Fibroblast of skin of back (primary cell): ENCODE measurements around the gene PCLAF. TPM values are rescaled to one million over a fixed set of nuclear protein-coding genes. Genes with fewer than 3 reads are reported as not detected.
A peak's percentile ranks its signal among the peaks of the same experiment; 100 is the strongest.
"Not testable (repeated sequence)": the region's sequence is repeated elsewhere in the genome, so short reads cannot be mapped to it uniquely, and the experiment has no call there.

Source experiments
- DNase-seq: peaks from one replicate; pipeline ENCODE4 v3.0.0-alpha.2; 2013
- polyA plus RNA-seq, 2 experiments: library from polyadenylated mRNA; unstranded; fragments of 120-200 nt; gene quantifications; one replicate each; pipeline ENCODE4 v1.2.1, GENCODE V29; 2013; ENCODE audit not compliant: insufficient read length in 2 of 2

The PCLAF gene, protein sequence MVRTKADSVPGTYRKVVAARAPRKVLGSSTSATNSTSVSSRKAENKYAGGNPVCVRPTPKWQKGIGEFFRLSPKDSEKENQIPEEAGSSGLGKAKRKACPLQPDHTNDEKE
- polyA plus RNA-seq (2013, experiment 1 of 2; ENCODE audit: insufficient read length): 74.1 TPM
- 12.7 TPM for polyA plus RNA-seq (2013, experiment 2 of 2; ENCODE audit: insufficient read length)

DNA sequence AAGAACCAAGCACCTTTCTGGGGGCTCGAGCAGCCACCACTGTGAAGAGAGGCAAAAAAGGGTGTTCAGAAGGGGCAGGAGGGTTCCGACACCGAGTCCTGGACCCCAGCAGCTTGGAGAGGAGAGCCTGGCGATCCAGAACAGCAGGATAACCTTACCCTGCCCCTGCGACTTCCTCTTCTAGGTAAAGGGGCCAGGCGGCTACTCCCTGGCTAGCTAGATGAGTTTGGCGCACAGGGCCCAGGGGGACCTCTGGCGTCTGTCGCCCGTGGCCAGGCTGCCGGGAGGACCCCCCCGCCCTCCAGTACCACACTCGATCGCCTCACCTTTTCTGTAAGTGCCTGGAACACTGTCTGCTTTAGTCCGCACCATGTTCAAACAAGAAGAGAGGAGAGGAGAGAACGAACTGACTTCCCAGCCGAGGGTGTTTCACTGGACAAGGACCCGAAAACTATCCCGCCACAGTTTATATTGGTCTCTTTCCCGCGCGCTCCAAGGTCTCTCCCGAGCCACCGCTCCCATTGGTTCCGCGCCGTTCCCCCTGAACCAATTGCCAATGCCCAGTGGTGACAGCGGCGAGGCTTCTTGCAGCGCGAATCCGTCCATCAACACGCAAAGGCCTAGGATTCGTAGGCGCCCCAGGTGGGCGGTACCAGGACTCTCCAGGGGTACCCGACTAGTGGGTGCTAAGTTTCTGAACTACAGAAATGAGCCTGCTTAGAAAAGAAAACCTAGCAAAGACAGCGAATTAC is at the start of gene PCLAF:
Gene PCLAF (minus strand): TSS at position 442 of the 752 bp plus-strand sequence. CDS start 70 bp downstream, at position 372.
- peak; percentile 97 for DNase-seq

DNA sequence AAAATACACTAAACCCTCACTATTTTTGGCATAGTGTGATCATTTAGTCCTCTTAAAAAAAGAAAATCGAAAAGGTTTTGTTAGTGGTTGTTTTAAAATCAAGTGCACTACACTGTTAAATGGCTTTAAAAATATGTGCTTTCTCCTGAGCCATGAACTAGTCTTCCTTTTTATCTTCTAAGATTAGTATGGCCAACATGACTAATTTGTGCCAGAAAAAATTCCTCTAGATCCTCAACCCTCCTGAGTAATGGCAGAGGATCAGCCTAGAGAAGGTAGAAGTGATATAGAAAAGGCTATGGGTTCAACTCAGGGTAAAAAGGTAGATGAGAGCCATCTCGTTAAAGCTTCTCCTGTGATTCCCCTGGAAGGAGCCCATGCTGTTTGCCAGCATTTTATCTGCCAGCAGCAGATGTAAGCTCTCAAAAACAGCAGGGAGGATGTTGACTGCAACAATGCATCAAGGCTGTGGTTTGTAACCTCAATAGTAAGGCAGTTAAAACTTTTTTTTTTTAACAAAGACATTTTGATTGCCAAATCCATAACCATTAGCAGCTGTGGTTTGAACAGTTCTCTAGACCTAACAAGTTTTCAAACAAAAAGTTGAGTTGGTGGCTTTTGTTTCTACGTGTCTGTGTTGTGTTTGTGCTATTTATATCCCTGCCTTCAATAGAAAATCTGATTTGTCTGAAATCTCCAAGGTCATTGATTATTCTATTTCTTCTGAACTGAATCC is 48.9 kb upstream of the PCLAF start:
- DNase-seq: peak; percentile 44

DNA sequence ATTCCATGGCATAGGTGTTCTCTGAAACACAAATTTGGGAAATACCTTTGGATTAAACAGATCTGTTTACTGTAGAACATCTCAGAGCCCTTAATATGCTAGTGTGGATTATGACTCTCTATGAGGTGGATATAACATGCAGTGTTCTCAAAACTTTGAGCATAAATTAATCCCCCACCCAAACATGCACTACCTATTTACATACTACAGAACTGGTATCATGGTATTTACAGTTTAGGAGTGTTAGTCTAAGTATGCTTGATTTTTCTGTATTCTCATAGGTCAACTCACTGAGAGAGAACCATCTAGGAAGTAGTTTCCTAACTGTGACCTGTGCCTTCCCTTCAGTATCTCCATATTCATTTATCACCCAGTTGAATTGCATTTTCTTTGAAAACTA is 48.2 kb upstream of the PCLAF start:
- DNase-seq: no peak

DNA sequence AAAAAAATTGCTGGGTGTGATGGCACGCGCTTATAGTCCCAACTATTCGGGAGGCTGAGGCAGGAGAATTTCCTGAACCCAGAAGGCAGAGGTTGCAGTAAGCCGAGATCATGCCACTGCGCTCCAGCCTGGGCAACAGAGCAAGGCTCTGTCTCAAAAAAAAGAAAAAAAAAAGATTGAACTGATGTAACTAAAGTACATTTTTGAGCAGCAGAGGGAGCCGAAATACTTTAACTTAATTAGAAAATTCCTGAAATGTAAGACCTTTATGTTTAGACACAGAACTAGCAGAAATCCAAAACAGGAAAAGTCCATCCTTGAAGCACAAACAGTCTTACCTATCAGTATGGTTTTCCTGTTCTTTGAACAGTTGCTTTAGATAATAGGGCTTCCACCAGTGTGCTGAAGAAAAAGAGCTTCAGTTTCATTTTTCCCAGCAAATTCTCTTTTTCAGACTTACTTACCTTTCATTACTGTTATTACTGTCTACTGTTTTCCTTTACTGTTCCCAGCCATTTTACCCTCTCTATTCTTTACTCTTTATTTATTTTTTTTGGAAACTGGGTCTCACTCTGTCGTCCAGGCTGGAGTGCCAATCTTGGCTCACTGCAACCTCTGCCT is 45.7 kb upstream of the PCLAF start:
- peak; percentile 35 for DNase-seq

DNA sequence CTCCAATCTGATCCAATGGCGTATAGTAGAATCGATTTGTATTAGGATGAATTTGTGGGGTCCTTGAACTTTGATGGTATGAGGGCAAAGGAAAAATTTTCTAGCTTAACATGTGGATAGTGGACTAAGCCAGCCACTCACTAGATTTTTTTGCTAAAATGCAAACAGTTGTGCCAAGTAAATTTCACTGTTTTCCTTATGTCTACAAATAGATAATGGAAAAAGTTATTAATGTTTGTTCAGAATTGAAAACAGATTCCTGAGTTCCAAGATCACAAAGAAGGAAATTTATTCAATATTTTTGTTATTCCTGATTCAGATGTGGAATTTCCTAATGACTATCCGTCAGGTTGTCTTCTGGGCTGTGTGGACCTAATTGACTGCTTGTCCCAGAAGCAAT is 44.0 kb upstream of the PCLAF start:
- DNase-seq: no peak

DNA sequence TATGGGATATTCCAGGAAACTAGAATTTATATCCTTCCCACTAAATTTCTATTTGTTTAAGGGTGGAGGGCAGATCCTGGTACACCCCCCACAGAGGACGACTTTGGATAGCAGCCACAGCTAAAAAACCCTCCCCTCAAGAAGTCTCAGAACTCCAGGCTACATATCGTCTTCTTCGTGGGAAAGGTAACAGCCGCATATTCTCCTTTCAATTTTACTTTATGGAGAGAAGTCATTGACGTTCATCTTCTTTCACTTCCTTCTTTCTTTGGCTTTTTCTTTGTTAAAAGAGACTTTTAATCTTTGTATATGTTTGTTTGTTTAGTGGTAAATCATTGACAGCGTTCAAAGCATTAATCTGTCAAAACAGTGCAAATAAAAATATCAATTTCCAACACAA is 42.7 kb upstream of the PCLAF start:
- DNase-seq: no peak

DNA sequence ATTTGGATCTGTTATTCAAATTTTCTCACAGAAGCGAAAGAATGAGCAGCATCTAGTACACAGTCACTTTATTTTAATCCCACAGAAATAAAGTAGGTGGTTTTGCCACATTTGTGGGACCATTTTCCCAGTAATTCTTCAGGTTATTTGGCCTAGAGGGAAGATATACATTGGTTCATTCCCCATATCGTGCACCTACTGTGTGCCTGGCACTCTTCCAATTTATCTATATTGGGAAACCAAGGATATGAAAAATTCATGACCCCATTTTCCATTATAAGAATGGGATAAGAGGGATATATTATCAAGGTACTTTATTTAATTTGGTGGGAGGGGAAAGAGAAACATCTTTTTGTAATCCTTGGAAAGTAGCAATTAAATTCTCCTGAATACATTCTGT is 41.5 kb upstream of the PCLAF start:
- no peak for DNase-seq

DNA sequence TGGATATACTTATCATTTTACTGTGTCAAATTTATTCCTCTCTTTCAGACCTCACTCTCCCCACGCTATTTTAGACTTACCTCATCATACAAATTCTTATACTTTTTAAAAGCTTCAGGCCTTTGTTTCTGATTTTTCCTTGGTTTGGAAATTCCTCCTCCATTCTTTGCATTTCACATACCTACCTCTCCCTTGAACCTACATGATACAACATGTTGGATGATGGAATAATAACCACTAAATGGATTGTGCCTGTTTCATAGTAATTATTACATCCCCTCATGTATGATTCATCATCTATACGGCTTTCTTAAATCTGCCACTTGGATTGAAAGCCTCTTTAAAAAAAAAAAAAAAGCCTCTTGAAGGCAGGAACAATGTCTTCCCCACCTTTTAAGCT is 31.0 kb upstream of the PCLAF start:
- DNase-seq: no peak

DNA sequence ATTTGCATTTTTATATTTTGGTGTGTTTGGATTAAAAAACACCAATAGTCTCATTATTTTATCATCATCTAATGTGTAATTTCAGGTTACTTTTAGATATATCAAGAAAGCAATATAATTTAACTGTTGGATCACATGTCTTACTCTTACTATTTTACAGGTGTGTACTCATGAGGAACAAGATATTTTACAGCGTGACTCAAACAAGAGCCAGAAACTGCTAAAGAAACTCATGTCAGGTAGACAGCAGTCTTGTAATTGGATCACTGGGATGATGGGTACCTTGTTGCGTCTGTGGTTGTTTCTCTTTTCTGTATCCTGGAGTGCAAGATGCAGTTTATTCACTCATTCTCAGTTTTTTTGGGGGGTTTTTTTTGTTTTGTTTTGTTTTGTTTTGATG is 19.3 kb upstream of the PCLAF start:
- DNase-seq: no peak

DNA sequence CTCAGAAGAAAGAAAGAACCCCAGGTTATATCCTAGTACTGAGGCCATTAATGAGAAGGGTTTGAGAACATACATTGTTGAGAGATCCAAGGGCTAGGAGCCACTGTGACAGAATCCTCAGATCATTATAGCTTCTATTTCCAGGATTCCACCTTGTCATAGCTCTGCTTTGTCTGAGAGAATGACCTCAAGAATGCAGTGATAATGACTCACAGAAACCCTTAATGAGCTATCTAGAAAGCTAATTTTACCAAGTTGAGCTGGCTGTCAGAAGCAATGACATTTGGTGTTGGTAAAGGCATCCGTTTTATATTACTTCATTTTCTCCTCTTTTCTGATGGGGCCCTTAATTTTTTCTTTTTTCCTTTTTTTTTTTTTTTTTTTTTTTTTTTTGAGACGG is 17.3 kb upstream of the PCLAF start:
- DNase-seq: peak; percentile 7

DNA sequence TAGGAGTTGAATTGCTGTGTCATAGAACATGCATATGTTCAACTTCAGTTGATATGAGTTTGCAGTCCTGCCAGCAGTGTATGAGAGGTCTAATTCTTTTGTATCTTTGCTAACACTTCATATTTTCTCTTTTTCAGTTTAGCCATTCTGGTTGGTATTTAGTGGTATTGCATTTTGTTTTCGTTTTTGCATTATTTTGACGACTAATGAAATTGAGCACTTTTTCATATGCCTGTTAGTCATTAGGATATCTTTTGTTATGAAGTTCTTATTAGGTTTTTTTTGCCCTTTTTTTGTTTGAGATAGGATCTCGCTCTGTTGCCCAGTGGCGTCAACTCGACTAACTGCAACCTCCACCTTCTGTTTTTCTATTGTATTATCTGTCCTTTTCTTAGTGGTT is 15.5 kb upstream of the PCLAF start:
- DNase-seq: no peak

DNA sequence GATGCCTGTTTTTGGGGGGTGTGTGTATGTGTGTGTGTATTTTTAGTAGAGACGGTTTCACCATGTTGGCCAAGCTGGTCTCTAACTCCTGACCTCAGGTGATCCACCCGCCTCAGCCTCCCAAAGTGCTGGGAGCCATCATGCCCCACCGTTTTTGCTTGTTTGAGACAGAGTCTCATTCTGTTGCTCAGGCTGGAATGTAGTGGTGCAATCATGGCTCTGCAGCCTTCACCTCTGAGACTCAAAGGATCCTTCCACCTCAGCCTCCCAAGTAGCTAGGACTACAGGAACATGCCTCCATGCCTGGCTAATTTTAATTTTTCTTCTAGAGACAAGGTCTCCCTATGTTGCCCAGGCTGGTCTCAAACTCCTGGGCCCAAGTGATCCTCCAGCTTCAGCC is 11.2 kb upstream of the PCLAF start:
- not testable (repeated sequence) for DNase-seq

DNA sequence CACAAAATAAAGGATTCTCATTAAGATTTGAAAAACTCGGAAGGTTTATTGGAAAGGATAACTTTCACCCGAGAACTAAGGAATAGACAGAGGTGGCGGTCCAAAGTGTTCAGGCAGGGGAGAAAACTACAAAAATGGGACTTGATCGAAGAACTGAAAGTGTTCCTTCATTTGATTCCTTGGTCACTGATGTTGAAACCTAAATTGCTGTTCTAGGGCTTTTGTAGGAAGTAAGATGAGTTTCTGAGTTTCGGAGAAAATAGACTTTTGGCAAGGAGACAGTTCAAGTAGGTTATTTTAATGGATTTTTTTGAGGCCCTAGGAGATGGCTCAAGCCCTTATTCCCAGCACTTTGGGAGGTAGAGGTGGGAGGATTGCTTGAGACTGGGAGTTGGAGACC is 7.8 kb upstream of the PCLAF start:
- no peak for DNase-seq

DNA sequence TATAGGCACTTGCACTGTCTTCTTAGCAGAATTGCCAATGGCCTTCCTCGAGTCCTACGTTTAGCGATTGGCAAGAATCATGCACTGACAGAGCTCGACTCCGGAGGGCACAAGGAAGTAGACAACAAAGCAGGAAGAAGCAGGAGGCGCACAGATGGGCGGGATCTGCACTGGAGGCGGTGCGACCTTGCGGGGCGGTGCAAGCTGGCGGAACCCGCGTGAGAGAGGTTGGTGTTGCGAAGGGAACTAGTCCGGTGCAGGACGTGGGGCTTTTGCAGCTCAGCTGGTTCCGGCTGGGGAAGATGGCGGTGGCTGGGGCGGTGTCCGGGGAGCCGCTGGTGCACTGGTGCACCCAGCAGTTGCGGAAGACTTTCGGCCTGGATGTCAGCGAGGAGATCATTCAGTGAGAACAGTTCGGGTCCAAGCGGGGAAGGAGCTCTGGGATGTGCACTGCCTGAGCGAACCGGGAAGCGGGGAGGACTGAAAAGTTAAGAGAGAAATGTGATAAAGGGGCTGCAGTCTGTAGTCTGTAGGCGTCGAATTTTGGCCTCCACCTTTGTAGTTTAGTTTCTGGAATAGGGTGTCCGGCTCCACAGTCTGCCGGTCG is 6.4 kb upstream of the PCLAF start, which contains the start of gene TRIP4:
Gene TRIP4 (plus strand): TSS at position 275 of the 607 bp plus-strand sequence. CDS start 28 bp downstream, at position 303.
- DNase-seq: peak; percentile 98

DNA sequence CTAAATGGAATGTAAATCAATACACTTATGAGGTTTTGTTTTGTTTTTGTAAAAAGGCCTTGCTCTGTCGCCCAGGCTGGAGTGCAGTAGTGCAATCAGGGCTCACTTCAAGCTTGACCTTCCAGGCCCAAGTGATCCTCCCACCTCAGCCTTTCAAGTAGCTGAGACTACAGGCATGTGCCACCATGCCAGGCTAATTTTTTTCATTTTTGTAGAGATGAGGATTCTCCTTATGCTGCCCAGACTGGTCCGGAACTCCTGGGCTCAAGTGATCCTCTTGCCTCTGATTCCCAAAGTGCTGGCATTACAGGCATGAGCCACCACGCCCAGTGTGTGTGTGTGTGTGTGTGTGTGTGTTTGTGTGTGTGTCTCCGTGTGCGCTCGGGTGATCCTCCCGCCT is 5.0 kb upstream of the PCLAF start:
- no peak for DNase-seq

DNA sequence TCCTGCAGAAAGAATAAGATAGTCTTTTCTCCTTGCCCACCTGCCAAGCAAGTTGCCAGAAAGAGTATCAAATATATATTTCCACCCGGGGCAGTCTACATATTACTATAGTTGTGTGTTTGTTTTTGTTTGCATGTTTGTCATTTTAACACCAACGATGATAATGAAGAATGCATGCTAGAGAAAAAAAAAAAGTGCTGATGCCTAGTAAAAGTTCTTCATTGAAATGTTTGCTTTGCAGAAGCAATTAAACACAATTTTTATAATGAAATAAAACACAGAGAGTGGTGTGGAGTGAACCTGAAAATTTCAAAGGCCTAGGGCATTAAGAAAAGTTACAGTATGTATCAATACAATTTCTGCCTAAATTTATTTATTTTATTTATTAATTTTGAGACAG is 2.5 kb upstream of the PCLAF start:
- DNase-seq: no peak

DNA sequence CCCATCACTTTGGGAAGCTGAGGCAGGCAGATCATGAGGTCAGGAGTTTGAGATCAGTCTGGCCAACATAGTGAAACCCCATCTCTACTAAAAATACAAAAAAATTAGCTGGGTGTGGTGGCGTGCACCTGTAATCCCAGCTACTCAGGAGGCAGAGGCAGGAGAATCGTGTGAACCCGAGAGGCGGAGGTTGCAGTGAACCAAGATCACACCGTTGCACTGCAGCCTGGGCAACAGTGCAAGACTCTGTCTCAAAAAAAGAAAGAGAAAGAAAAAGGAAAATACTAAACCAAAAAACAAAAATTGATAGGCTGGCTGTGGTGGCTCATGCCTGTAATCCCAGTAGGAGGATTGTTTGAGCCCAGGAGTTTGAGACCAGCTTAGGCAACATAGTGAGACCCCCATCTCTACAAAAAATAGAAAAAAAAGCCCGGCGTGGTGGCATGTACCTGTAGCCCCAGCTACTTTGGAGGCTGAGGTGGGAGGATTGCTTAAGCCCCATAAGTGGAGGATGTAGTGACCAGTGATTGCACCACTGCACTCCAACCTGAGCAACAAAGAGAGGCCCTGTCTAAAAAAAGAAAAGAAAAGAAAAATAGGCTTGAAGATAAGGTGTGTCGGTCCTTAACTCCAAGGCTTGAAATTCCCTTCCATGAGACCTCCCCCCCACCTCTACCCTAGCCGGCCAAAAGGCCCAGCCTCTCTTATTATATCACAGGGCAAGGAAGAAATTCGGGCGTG is 941 bp downstream of the PCLAF start:
- DNase-seq: not testable (repeated sequence)

DNA sequence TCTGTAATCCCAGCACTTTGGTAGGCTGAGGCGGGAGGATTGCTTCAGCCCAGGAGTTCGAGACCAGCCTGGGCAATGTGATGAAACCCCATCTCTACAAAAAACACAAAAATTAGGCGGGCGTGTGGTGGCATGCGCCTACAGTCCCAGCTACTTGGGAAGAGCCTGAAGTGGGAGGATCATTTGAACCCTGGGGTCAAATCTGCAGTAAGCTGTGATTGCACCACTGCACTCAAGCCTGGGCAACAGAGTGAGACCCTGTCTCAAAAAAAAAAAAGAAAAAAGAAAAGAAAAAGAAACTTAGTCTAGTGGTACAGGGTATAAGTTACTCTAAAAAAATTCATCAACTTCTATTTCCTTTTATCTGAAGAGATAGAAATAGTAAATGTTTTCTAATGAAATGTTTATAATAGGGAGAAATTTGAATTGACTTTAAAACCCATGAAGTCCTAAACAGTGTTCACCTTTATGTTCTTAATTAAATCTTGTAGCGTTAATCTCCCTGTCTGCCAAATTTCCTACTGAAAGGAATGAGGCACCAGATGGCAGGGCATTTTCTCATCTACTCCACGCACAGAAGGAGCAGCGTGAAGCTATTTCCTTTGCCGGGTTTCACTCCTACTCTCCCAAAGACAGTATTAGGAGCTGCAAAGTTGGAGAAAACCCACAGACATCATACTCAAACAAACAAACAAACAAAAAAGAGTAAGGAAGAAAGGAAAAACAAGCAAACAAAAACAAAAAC is 1.9 kb downstream of the PCLAF start:
- peak; percentile 8 for DNase-seq

DNA sequence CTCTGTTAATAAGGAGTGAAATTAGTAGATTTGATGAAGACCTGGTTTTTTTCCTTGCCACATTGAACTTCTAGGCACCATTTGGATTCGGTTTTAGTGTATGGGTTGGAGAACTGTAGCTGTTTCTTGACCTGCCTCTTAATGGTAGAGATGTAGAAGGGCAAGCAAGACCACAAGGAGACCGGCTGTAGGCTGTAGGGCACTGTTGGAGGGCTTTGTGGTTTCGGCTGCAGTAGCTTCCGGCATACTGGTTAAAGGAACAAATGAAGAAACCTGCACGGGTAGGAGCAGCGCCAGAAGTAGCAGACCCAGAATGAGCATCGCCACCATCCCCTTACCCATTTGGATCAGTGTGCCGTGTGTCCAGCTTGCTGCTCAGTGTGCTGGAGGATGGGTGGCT is 7.9 kb downstream of the PCLAF start:
- no peak for DNase-seq

DNA sequence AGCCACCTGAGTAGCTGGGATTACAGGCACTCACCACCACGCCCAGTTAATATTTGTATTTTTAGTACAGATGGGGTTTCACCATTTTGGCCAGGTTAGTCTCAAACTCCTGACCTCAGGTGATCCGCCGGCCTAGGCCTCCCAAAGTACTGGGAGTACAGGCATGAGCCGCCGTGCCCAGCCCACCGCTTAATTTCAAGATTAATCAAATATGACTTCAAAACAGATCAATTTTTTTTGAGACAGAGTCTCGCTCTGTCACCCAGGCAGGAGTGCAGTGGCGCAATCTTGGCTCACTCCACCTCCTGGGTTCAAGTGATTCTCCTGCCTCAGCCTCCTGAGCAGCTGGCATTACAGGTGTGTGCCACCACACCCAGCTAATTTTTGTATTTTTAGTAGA is 9.9 kb downstream of the PCLAF start:
- DNase-seq: not testable (repeated sequence)

DNA sequence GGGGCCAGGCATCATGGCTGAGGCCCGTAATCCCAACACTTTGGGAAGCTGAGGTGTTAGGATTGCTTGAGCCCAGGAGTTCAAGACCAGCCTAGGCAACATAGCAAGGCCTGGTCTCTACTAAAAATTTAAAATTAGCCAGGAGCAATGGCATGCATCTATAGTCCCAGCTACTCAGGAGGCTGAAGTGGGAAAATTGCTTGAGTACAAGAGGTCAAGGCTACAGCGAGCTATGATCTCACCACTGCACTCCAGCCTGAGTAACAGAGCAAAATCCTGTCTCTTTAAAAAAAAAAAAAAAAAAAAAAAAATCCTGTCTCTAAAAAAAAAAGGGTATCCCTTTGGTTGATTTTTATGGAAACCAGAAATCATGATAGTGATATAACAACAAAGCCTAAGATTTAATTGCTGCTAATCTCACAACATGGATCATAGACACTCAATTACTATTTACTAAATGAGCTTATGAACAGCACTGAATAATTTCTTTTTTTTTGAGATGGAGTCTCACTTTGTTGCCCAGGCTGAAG is 12.1 kb downstream of the PCLAF start:
- DNase-seq: no peak
